SKM-1 treated with dmso at 0.1 percent for 144 hours (cell line): ENCODE data around the gene SLC16A10.
A peak's percentile ranks its signal among the peaks of the same experiment; 100 is the strongest.
"Not testable (repeated sequence)": the region's sequence is repeated elsewhere in the genome, so short reads cannot be mapped to it uniquely, and the experiment has no call there.

Experiments
- DNase-seq: peaks from one replicate; lab custom pipeline; 2025; ENCODE audit not compliant: unreplicated experiment; lab: John Stamatoyannopoulos, UW

SLC16A10 gene

DNA sequence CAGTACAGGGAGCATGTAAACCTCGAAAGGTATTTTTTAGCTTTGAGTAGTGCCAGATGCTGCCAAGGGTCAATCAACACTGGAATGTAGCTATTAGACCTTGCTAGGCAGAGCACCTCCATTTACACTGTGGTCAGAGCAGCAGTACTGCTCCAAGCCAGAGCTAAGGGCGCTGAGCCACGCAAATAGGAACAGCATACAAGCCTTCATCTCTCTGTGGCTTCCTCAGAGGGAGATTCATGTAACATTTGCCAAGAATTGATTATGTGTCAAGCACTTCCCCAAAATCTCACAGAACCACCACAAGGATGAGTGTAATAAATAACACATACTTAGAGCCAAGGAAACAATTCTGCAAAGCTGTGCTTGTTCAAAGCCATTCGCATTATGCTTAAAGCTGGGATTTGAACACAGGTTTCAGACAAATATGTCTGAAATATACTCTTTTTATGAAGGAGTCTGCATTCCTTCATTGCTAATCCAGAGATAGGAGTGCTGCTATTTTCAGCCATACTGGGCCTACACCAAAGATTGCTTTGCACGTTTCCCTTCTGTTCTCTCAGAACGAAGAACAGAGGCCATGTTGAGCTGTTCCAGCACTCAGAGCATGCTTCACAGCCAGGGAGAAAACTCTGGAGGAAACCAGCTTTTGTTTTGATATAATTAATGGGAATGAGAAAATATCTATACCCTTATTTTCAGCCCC lies 97.7 kb downstream of the SLC16A10 start:
- DNase-seq: peak; percentile 47

DNA sequence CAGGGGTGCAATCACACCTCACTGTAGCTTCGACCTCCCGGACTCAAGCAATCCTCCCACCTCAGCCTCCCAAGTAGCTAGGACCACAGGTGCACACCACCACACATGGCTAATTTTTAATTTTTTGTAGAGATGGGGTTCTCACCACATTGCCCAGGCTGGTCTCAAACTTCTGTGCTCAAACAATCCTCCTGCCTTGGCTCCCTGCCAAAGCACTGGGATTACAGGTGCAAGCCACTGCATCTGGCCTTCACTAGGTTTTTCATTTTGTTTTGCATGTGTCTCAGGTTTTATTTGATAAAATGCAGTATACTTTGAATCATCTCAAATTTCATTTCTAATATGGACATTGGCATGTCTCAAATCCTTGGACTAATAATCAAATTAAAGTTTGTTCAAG lies 98.7 kb downstream of the SLC16A10 start:
- no peak for DNase-seq

DNA sequence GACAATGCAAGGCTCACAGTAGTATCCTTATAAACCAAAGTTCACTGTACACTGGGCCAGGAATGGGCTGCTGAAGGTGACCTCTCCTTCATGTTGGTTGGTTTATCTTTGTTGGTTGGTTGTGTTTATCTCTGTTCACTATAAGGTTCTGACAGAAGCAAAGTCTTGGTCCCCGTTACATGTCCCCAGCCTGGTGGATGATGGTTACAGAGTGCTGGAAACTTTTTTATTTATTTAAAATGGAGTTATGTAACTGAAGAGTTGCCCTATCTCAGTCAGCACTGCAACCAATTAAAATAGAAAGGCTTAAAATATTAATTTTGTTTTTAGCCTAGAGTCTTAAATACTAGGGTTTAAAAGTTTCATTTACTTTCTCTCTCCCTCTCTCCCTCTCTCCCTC lies 100.6 kb downstream of the SLC16A10 start:
- DNase-seq: no peak

DNA sequence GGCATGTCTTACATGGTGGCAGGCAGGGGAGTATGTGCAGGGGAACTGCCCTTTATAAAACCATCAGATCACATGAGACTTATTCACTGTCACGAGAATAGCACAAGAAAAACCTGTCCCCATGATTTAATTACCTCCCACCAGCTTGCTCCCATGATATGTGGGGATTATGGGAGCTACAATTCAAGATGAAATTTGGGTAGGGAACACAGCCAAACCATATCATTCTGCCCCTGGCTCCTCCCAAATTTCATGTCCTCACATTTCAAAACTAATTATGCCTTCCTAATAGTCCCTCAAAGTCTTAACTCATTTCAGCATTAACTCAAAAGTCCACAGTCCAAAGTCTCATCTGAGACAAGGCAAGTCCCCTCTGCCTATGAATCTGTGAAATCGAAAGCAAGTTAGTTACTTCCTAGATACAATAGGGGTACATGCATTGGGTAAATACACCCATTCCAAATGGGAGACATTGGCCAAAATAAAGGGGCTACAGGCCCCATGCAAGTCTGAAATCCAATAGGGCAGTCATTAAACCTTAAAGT lies 102.4 kb downstream of the SLC16A10 start:
- DNase-seq: not testable (repeated sequence)

DNA sequence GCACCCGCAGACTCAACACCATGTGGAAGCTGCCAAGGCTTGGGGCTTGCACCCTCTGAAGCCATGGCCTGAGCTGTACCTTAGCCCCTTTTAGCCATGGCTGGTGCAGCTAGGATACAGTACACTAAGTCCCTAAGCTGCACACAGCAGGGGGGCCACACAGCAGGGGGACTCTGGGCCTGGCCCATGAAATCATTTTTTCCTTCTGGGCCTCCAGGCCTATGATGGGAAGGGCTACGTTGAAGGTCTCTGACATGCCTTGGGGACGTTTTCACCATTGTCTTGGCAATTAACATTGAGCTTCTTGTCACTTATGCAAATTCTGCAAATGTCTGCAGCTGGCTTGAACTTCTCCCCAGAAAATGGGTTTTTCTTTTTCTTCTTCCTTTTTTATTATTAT lies 103.3 kb downstream of the SLC16A10 start:
- no peak for DNase-seq

DNA sequence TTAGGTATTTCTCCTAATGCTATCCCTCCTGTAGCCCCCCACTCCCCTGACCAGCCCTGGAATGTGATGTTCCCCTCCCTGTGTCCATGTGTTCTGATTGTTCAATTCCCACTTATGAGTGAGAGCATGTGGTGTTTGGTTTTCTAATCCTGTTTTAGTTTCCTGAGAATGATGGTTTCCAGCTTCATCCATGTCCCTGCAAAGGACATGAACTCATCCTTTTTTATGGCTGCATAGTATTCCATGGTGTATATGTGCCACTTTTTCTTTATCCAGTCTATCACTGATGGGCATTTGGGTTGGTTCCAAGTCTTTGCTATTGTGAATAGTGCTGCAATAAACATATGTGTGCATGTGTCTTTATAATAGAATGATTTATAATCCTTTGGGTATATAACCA lies 103.8 kb downstream of the SLC16A10 start:
- not testable (repeated sequence) for DNase-seq

DNA sequence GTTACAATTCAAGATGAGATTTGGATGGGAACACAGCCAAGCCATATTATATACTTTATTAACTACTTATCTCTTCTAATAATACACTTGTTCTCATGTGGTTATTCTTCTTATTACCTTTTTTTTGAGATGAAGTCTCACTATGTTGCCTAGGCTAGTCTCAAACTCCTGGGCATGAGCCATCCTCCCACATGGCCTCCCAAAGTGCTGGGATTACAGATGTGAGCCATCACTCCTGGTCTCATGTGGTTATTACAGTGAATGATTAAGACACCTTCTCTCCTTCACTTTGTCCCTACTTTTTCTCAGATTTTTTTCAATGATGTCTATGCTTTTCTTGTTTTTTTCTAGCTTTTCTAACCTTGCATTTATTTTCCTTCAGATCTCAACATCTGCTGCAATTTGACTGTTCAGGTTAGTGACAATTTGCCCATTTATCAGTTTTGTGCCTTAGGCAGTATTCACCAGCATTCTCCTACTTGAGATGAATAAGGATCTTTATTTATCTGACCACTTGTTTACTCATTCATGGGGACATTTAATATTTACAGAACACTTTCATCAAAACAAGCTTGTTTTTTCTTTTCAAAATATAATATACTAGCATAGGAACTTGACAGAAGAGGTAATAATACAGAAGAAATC lies 105.7 kb downstream of the SLC16A10 start:
- DNase-seq: no peak

DNA sequence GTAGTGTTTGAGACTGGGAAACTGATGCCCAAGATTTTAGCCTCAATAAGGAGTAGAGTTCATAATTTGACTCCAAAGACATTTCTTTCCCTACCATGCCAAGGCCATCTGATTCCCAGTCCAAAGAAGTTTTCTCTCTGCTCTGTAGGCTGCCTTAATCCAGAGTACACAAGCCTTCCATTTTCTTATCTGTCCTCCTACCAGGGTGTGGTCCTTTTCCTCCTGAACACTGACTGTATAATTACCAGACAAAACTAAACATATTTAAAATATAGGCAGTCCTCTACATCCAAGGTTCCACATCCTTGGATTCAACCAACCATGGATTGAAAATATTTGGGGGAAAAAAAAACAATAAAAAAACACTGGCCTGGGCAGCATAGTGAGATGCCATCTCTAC lies 108.4 kb downstream of the SLC16A10 start:
- no peak for DNase-seq

DNA sequence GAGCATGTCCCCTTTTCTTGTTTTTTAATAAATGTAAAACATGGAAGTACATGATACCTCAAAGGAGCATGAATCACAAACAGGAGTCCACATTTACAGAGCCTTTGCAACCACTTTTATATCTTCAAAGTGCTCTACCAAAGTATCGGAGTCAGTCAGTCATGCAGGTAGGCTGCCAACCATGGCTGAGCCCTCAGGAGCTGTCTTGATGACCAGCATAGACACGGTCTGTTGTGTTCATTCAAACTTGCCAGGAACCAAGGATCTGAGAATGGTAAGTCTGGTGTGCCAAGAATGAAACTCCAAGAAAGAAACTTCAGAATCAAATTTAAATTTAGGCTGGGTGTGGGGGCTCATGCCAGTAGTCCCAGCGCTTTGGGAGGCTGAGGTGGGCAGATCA lies 111.5 kb downstream of the SLC16A10 start:
- no peak for DNase-seq

DNA sequence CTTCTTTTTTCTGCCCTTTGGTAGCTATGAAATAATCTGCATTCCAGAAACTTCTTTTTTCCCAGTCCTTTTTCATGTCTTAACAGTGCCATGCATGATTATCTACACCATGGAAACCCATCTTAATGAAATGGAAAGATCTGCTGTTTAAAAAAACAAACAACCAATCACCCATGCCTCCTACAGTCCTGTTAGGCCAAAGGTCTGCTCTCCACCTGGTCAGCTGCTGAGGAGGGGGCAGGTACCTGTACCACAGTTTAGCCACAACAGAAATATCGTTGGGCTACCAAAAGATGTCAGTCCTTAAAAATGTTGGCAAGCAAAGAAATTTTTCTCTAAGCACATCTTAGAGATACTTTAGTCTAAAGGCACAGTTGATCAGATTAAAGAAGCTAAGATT lies 112.6 kb downstream of the SLC16A10 start:
- DNase-seq: no peak

DNA sequence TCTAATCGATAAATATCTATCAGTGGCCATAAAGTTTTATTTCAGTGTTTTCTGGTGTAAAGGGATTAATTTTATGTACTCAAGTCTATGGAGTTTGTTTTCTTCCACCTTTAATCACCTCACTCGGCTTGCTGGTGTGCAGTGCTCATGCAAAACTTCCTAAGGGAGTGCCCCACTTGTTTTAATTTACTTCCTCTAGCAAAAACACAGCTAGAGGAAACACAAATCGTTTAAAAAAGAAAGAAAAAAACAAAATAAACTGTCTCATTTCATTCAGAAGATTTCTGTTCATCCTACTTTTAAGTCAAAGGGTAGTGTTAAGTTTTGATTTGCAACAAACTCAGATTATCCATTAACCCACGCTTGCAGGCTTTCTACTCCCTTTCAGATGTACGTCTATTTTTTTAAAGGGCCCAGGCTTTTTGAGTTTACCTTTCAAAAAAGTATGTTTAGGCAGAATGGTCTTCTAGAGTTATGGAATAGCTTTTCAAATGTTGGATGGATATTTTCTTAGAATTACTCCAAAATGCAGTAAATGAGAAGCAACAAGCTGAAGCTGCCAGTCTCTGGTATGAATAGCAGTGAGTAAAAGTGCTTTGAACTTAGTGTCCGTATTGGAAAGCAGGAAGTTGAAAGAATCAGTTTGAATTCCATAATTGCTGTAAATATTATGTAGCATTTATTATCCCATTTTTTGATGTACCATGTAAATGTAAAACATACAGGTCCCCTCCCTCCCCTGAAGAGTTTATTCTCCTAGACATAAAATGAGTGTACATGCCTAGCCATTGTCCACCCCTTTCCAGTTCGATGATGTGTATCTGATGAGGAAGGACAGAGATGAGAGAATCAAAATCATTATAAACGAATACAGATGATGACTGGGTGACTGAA lies 113.3 kb downstream of the SLC16A10 start:
- no peak for DNase-seq

DNA sequence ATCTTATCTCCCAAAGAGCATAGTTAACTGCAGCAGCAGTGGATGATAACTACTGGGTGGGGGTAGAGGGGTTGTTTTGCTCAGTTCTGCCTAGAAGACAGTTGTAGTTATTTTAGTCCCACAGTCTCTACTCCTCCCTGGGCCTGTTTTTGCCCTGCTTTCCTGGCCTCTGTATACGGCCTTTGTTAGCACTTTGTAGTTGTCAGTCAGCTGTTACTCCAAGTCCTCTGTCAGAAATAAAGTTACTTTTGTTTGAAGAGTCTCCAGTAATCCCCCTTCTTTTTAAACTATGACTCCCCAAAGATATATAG lies 113.9 kb downstream of the SLC16A10 start:
- DNase-seq: no peak

DNA sequence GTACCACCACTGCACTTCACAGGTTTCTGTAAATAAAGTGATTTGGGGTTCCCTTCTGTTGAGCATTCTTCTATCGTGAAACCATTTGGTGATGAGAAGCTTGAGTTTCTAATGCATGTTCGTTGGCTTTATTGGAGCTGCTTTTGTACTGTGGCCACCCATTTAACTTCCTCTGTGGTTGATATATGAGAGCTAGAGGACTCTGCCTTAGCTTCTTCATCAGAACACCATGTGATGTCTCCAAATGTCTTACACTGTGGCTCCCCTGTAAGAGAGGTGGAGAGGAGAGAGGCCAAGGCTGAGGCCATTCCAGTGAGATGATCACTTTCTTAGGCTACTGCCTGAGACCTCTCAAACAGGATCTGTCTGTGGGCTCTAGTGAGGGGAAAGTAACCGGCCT lies 114.5 kb downstream of the SLC16A10 start:
- DNase-seq: no peak

DNA sequence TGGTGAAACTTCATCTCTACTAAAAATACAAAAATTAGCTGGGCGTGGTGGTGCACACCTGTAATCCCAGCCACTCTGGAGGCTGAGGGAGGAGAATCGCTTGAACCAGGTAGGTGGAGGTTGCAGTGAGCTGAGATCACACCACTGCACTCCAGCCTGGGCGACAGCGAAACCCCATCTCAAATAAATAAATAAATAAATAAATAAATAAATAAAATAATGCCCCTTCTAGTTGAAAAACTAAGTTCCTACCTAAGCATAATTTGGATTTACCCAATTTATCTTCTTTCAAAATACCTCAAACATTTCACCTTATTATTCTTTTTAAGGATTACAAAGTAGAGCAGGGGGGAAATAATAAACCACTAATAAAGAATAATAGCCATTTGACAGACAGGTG lies 116.2 kb downstream of the SLC16A10 start:
- not testable (repeated sequence) for DNase-seq

DNA sequence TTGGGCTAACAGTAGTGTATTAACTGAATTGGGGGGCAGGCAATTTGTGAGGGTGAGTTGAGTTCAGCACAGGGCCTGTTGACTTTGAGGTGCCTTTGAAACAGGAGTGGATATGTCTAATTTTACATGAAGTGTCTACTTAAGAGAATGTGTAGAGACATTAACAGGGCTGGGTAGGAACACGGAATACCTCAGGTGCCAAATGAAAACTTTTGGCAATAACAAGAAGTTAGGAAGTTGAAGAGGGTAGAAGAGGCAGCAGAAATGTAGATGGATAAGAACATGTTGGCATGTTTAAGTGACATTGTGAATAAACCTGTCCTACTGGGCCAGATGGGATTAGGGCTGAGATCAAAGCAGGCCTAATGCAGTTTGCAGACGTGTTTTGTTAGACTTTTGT lies 117.0 kb downstream of the SLC16A10 start:
- no peak for DNase-seq

DNA sequence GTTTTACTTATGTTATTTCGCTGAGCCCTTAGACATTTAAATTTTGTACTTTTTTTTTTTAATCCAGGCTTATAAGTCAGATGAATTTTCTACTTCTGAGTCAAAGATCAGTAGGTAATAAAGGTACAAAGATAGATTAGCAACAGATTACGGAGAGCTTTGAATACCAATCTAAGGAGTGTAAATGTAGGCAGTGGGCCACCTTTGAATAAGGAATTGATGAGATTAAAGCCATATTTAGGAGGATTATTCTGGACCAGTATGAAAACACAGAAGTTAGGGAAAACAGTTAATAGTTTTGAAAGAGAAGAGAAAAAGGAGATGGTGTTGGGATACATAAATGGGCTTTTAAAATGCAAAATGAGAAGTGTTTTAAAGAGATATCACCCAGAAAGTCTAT lies 117.6 kb downstream of the SLC16A10 start:
- no peak for DNase-seq

DNA sequence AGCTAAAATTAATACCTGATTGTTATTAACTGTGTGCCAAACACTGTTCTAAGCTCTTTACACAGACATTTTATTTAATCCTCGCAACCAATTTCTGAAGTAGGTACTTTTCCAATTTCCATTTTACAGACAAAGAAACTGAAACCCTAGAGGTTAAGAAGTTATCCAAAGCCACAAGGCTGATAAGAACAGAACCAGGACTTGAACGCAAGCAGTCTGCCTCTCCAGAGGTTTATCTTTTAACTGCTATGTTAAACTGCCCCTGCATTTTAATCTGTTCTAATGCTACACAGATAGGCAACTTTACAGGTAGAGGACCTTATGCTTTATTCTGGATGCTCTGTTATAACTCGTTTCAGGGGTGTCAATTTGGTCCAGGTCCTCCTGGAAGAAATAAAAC lies 118.2 kb downstream of the SLC16A10 start:
- no peak for DNase-seq

DNA sequence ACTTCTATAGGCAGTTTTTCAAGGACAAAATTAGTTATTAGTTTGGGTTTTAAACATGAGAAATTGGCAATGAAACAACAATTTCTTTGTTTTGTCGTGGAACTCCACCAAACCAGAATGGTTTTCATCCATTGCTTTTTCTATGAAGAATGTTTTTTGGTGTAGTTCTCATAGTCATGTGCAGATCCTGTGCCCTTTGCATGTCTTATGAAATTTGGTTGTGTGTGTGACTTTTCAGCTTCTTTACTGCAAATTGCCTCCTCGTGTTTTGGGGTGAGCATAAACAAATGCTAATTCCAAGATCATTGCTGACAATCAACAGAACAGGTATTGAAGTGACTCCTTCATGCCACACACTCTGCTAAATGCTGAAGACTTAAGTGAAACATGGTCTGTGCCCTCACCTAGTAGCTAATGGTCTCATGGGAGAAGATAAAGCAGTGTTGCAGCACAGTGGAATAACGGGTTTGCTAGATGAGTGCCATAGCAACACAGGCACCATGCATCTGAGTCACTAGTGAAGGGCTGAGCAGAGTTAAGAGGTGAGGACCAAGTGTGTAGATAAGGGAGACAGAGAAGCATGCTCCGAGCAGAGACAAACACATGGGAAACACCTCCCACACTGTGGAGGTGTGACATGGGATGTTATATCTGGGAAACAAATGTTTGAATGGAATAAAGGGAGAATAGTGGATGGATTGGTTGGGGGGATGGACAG lies 120.0 kb downstream of the SLC16A10 start:
- no peak for DNase-seq

DNA sequence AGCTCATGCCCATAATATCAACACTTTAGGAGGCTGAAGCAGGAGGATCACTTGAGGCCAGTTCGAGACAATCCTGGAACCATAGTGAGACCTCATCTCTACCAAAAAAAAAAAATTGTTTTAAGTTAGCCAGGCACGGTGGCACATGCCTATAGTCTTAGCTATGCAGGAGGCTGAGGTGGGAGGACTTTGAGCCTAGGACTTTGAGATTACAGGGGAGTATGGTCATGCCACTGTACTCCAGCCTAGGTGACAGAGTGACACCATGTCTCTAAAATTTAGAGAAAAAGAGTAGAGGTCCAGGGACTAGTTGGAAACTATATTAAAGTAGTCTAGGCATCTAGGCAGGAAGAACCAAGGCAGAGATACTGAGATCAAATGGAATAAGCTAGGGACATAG lies 121.6 kb downstream of the SLC16A10 start:
- DNase-seq: no peak

DNA sequence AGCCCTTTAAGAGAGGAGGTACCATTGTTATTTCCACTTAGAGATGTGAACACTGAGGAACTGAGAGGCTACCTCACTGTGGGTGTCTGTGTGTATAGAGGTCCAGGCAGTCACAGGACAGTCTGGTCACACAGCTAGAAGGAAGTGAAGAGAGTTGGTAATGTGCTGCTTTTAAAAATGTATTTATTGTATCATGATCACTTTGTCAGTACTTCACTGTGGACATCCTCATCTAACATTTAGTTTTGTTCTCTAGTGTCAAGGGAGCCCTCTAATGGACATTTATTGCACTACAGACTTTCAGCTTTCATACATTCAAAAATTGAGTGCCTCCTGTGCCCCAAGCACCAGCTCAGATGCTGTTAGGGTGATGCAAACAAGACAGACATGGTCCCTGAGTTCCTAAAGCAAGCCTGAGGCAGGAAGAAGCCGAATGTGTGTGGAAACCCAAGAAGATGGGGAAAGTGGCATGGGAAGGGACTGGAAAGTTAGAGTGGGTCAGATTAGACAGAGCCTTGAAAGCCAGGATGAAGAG lies 123.0 kb downstream of the SLC16A10 start:
- peak; percentile 56 for DNase-seq
